ENCODE measurements around the gene IPO8.

Gene IPO8

DNA sequence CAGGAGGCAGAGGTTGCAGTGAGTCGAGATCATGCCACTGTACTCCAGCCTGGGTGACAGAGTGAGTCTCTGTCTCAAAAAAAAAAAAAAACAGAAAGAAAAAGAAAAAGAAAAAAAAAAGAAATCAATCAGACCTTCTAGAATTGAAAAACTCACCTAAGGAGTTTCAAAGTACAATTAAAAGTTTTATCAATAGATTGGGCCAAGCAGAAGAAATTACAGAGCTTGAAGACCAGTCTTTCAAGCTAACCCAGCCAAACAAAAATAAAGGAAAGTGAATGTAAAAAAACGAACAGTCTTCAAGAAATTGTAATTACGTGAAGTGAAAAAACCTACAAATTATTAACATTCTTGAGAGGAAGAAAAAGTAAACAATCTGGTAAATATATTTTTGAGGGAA, 93.0 kb downstream of the IPO8 start:
- Histone ChIP-seq H3K4me1 (ENCODE audit: insufficient read depth, low read length, severe bottlenecking) (no peaks in the 10 kb centered on the region), H3K9me3 (ENCODE audit: low read length) (no peaks in the 10 kb centered on the region; the same call in 1 of the 2 replicates), H3F3A (ENCODE audit: insufficient read depth, low read length) (no peaks in the 10 kb centered on the region), H3K4me3 (ENCODE audit: low read depth, low read length, poor library complexity, severe bottlenecking) (no peak overlapping the region), H3K9me2 (ENCODE audit: low read depth, low read length) (no peaks in the 10 kb centered on the region), H3K9ac (ENCODE audit: low read length) (no peak overlapping the region), H3K79me2 (ENCODE audit: insufficient read depth, low read length) (no peaks in the 10 kb centered on the region), H3K27ac (ENCODE audit: low read depth, low read length, poor library complexity, severe bottlenecking) (no peak overlapping the region), H3K4me2 (ENCODE audit: low read length) (no peak overlapping the region), H3K27me3 (ENCODE audit: insufficient read depth, low read length) (no peaks in the 10 kb centered on the region), H4K20me1 (ENCODE audit: insufficient read depth, low read length) (no peaks in the 10 kb centered on the region), H3K36me3 (ENCODE audit: insufficient read depth, low read length) (no peaks in the 10 kb centered on the region), H2AFZ (ENCODE audit: low read length) (no peak overlapping the region)
- no peak for TF ChIP-seq EZH2 (IDR thresholded peaks at IDR 0.05; ENCODE audit: borderline replicate concordance, low read length)
- TF ChIP-seq, protein P1, sequence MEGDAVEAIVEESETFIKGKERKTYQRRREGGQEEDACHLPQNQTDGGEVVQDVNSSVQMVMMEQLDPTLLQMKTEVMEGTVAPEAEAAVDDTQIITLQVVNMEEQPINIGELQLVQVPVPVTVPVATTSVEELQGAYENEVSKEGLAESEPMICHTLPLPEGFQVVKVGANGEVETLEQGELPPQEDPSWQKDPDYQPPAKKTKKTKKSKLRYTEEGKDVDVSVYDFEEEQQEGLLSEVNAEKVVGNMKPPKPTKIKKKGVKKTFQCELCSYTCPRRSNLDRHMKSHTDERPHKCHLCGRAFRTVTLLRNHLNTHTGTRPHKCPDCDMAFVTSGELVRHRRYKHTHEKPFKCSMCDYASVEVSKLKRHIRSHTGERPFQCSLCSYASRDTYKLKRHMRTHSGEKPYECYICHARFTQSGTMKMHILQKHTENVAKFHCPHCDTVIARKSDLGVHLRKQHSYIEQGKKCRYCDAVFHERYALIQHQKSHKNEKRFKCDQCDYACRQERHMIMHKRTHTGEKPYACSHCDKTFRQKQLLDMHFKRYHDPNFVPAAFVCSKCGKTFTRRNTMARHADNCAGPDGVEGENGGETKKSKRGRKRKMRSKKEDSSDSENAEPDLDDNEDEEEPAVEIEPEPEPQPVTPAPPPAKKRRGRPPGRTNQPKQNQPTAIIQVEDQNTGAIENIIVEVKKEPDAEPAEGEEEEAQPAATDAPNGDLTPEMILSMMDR (IDR thresholded peaks at IDR 0.05; ENCODE audit: low read length), result no peak

DNA sequence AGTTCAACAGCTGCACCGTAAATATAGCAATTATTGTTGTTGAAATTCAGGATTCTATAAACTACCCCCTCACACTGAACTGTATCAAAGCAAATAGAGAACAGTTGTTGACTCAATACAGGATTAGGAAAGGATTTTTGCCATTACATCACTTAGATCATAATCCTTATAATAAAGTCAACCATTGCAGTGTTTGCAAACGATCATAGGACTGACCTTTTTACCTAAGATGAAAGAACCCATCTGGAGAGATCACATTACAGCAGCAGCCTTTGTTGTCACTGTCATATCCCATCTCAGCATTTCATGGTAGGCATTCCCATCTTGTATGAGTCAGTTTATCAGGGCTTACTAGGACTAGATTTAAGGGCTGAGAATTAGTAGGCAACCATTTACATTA, 96.1 kb downstream of the IPO8 start:
- TF ChIP-seq EZH2 (IDR thresholded peaks at IDR 0.05; ENCODE audit: borderline replicate concordance, low read length), result no peak
- TF ChIP-seq, protein P1 (IDR thresholded peaks at IDR 0.05; ENCODE audit: low read length), result no peak
- no peaks in the 10 kb centered on the region for H4K20me1 ChIP-seq (ENCODE audit: insufficient read depth, low read length)
- H3K4me2 ChIP-seq (ENCODE audit: low read length), result no peak overlapping the region
- no peaks in the 10 kb centered on the region for H3F3A ChIP-seq (ENCODE audit: insufficient read depth, low read length)
- no peaks in the 10 kb centered on the region; the same call in 1 of the 2 replicates for H3K9me3 ChIP-seq (ENCODE audit: low read length)
- no peaks in the 10 kb centered on the region for H3K9me2 ChIP-seq (ENCODE audit: low read depth, low read length)
- no peak overlapping the region for H3K9ac ChIP-seq (ENCODE audit: low read length)
- H3K27ac ChIP-seq (ENCODE audit: low read depth, low read length, poor library complexity, severe bottlenecking), result no peak overlapping the region
- no peaks in the 10 kb centered on the region for H3K4me1 ChIP-seq (ENCODE audit: insufficient read depth, low read length, severe bottlenecking)
- H3K79me2 ChIP-seq (ENCODE audit: insufficient read depth, low read length), result no peaks in the 10 kb centered on the region
- no peaks in the 10 kb centered on the region for H3K36me3 ChIP-seq (ENCODE audit: insufficient read depth, low read length)
- H3K27me3 ChIP-seq (ENCODE audit: insufficient read depth, low read length), result no peaks in the 10 kb centered on the region
- no peak overlapping the region for H3K4me3 ChIP-seq (ENCODE audit: low read depth, low read length, poor library complexity, severe bottlenecking)
- H2AFZ ChIP-seq (ENCODE audit: low read length), result no peak overlapping the region

- Histone ChIP-seq H3K4me2 (ENCODE audit: low read length) (no peak overlapping the region), H3K79me2 (ENCODE audit: insufficient read depth, low read length) (no peaks in the 10 kb centered on the region), H3K9me3 (ENCODE audit: low read length) (no peaks in the 10 kb centered on the region; the same call in 1 of the 2 replicates), H3K27ac (ENCODE audit: low read depth, low read length, poor library complexity, severe bottlenecking) (no peak overlapping the region), H3K4me3 (ENCODE audit: low read depth, low read length, poor library complexity, severe bottlenecking) (no peak overlapping the region), H3K27me3 (ENCODE audit: insufficient read depth, low read length) (no peaks in the 10 kb centered on the region), H3K9ac (ENCODE audit: low read length) (no peak overlapping the region), H3K4me1 (ENCODE audit: insufficient read depth, low read length, severe bottlenecking) (no peaks in the 10 kb centered on the region), H4K20me1 (ENCODE audit: insufficient read depth, low read length) (no peaks in the 10 kb centered on the region), H2AFZ (ENCODE audit: low read length) (no peak overlapping the region), H3F3A (ENCODE audit: insufficient read depth, low read length) (no peaks in the 10 kb centered on the region), H3K36me3 (ENCODE audit: insufficient read depth, low read length) (no peaks in the 10 kb centered on the region), H3K9me2 (ENCODE audit: low read depth, low read length) (no peaks in the 10 kb centered on the region)
- TF ChIP-seq EZH2 (IDR thresholded peaks at IDR 0.05; ENCODE audit: borderline replicate concordance, low read length), result no peak
- TF ChIP-seq, protein P1 (IDR thresholded peaks at IDR 0.05; ENCODE audit: low read length), result no peak
Measured at GRCh38 chr12:30598889-30599288, 96.8 kb downstream of the IPO8 start.
